Natural killer cell (primary cell): ENCODE results near the gene TSEN54. TPM values are rescaled to one million over a fixed set of nuclear protein-coding genes. Genes with fewer than 3 reads are reported as not detected.

ENCODE experiments used
- ATAC-seq, 3 donors: fragments of 150-1000 bp in 2 of 3; fragments of 200-7000 bp in 1 of 3; cut with Tn5 transposase; 1 replicate in 1 of 3; 2 replicates in 2 of 3; pipeline ENCODE4 v1.10.0; 2021; ENCODE audit warnings: mild to moderate bottlenecking in 2 of 3, moderate library complexity in 2 of 3
- DNase-seq, 2 donors: peaks; one replicate each; pipeline versions ENCODE4 v3.0.0 to v3.0.0-alpha.2; 2013 to 2021; ENCODE audit warnings: mixed read lengths in 1 of 2
- H3K27ac ChIP-seq: one replicate; pipeline ENCODE4 v1.5.1; 2013; ENCODE audit warnings: mild to moderate bottlenecking, low read length
- H3K27me3 ChIP-seq: one replicate; pipeline ENCODE4 v1.6.1; 2013; ENCODE audit warnings: low read length; ENCODE audit not compliant: control insufficient read depth, insufficient read depth
- H3K36me3 ChIP-seq: one replicate; pipeline ENCODE4 v1.6.1; 2013; ENCODE audit warnings: low read length; ENCODE audit not compliant: control insufficient read depth, insufficient read depth
- H3K4me1 ChIP-seq: one replicate; pipeline ENCODE4 v1.6.1; 2013; ENCODE audit warnings: low read length; ENCODE audit not compliant: control insufficient read depth, insufficient read depth
- H3K4me3 ChIP-seq: one replicate; pipeline ENCODE4 v1.5.1; 2013; ENCODE audit warnings: low read length
- H3K9me3 ChIP-seq: one replicate; pipeline ENCODE4 v1.6.1; 2013; ENCODE audit warnings: low read length; ENCODE audit not compliant: control insufficient read depth, insufficient read depth
- H3K27ac Mint-ChIP-seq, 2 donors: one replicate each; pipeline ENCODE4 v1.8.0; 2022; ENCODE audit warnings: mild to moderate bottlenecking in 2 of 2, mixed read lengths in 2 of 2, moderate library complexity in 1 of 2
- H3K27me3 Mint-ChIP-seq, 2 donors: one replicate each; pipeline ENCODE4 v1.8.0; 2022; ENCODE audit warnings: low read depth in 2 of 2, mixed read lengths in 2 of 2
- H3K36me3 Mint-ChIP-seq: one replicate; pipeline ENCODE4 v1.8.0; 2022; ENCODE audit warnings: mixed read lengths
- H3K4me1 Mint-ChIP-seq, 2 donors: one replicate each; pipeline ENCODE4 v1.8.0; 2022; ENCODE audit warnings: mixed read lengths in 2 of 2
- H3K4me3 Mint-ChIP-seq: one replicate; pipeline ENCODE4 v1.8.0; 2022; ENCODE audit warnings: mild to moderate bottlenecking, moderate library complexity, mixed read lengths
- H3K9me3 Mint-ChIP-seq, 2 donors: one replicate each; pipeline ENCODE4 v1.8.0; 2022; ENCODE audit warnings: mixed read lengths in 2 of 2
- WGBS: methylation state at CpG from one replicate; pipeline ENCODE4 v1.1.7; 2013; ENCODE audit warnings: missing lambda C conversion rate; ENCODE audit not compliant: insufficient coverage; 5-methylcytosine and 5-hydroxymethylcytosine counted together
- intact Hi-C: fragments of 100-400 bp; cut with micrococcal nuclease; formaldehyde crosslinking; loops from one replicate; pipeline ENCODE4 v1.14.2; 2022
- total RNA-seq, 4 donors: library from RNA; stranded (reverse); fragments of 120-200 nt in 1 of 4; gene quantifications; one replicate each; pipeline versions ENCODE4 v1.2.3 to v1.2.4, GENCODE V29; 2013 to 2022
- TF ChIP-seq, protein P1 (sequence below): fragments of 200-600 bp; IDR thresholded peaks from one replicate; pipeline ENCODE4 v1.8.0; 2022; ENCODE audit warnings: antibody characterized with exemption

The TSEN54 gene
- total RNA-seq, 3 donors from 2014 or later (not counting 1 experiment from before 2014, with no cell fraction given): 180 to 224 (median 186) TPM

DNA sequence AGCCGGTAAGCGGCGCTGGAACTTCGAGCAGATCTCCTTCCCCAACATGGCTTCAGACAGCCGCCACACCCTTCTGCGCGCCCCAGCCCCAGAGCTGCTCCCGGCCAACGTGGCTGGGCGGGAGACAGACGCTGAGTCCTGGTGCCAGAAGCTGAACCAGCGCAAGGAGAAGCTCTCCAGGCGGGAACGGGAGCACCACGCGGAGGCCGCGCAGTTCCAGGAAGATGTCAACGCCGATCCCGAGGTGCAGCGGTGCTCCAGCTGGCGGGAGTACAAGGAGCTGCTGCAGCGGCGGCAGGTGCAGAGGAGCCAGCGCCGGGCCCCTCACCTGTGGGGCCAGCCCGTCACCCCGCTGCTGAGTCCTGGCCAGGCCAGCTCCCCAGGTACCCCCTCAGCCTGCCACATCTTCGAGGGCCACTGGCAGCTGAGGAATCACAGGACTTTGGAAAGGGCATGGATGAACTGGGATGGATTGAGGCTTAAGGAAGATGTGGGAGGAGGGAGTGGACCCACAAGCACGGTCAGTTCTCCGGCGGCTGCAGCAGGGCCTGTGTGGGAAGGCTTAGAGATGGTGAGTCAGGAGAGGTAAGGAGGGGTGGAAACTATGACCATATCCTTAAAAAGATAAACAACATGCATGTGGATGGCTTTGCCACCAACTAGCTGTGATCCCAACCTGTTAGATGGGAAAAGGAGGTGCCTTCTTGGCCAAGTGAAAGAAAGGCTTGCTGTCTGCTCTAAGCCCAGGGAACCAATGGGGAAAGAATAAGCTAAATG, 5.8 kb downstream of the TSEN54 start:
- no peak overlapping the region for H3K4me3 Mint-ChIP-seq
- no peaks in the 10 kb centered on the region for H3K9me3 Mint-ChIP-seq
- H3K27me3 Mint-ChIP-seq: no peaks in the 10 kb centered on the region
- no peaks in the 10 kb centered on the region for H3K27me3 ChIP-seq
- no peaks in the 10 kb centered on the region for H3K9me3 ChIP-seq
- H3K4me1 Mint-ChIP-seq: peaks cover 25 to 36% of the 10 kb centered on the region in 2 donors
- ATAC-seq: no peak
- no peaks in the 10 kb centered on the region for H3K36me3 Mint-ChIP-seq
- H3K27ac ChIP-seq: no peak overlapping the region
- no peak for DNase-seq
- peaks cover 46% of the 10 kb centered on the region for H3K4me1 ChIP-seq
- H3K4me3 ChIP-seq: no peak overlapping the region
- TF ChIP-seq, protein P1, sequence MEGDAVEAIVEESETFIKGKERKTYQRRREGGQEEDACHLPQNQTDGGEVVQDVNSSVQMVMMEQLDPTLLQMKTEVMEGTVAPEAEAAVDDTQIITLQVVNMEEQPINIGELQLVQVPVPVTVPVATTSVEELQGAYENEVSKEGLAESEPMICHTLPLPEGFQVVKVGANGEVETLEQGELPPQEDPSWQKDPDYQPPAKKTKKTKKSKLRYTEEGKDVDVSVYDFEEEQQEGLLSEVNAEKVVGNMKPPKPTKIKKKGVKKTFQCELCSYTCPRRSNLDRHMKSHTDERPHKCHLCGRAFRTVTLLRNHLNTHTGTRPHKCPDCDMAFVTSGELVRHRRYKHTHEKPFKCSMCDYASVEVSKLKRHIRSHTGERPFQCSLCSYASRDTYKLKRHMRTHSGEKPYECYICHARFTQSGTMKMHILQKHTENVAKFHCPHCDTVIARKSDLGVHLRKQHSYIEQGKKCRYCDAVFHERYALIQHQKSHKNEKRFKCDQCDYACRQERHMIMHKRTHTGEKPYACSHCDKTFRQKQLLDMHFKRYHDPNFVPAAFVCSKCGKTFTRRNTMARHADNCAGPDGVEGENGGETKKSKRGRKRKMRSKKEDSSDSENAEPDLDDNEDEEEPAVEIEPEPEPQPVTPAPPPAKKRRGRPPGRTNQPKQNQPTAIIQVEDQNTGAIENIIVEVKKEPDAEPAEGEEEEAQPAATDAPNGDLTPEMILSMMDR: no peak
- peaks cover 34% of the 10 kb centered on the region for H3K36me3 ChIP-seq
- H3K27ac Mint-ChIP-seq: no peak overlapping the region
- intact Hi-C loops: no loop called here
- 94% methylated on average over 33 of the region's 33 CpGs for WGBS

DNA sequence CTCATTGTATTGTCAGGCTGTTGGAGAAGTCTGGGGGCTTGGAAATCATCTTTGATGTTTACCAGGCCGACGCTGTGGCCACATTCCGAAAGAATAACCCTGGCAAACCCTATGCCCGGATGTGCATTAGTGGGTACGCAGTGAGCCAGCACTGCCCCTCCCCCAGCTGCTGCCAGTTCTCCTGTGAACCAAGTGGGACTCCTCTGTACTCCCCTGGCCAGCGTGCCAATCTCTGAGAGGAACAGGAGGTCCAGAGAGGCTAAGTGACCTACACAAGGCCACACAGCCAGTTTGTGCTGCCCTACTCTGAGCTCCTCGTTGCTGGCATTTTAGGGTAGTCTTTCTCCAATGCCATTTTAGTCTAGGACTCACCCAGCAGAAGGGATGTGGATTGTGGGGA, 7.3 kb downstream of the TSEN54 start:
- WGBS: 99% methylated on average over 7 of the region's 7 CpGs
- no peaks in the 10 kb centered on the region for H3K27me3 Mint-ChIP-seq
- Histone ChIP-seq H3K36me3 (peaks cover 34% of the 10 kb centered on the region), H3K4me3 (no peak overlapping the region), H3K4me1 (peaks cover 39% of the 10 kb centered on the region), H3K27ac (no peak overlapping the region), H3K9me3 (no peaks in the 10 kb centered on the region), H3K27me3 (no peaks in the 10 kb centered on the region)
- ATAC-seq: no peak
- H3K36me3 Mint-ChIP-seq: no peaks in the 10 kb centered on the region
- H3K9me3 Mint-ChIP-seq: no peaks in the 10 kb centered on the region
- intact Hi-C loops: no loop called here
- TF ChIP-seq, protein P1: no peak
- H3K4me1 Mint-ChIP-seq: peaks cover 10 to 27% of the 10 kb centered on the region in 2 donors
- peak overlapping the region; percentile 56 for H3K4me3 Mint-ChIP-seq
- H3K27ac Mint-ChIP-seq: peak overlapping the region in 1 of 2 donors; percentile 61
- no peak for DNase-seq

DNA sequence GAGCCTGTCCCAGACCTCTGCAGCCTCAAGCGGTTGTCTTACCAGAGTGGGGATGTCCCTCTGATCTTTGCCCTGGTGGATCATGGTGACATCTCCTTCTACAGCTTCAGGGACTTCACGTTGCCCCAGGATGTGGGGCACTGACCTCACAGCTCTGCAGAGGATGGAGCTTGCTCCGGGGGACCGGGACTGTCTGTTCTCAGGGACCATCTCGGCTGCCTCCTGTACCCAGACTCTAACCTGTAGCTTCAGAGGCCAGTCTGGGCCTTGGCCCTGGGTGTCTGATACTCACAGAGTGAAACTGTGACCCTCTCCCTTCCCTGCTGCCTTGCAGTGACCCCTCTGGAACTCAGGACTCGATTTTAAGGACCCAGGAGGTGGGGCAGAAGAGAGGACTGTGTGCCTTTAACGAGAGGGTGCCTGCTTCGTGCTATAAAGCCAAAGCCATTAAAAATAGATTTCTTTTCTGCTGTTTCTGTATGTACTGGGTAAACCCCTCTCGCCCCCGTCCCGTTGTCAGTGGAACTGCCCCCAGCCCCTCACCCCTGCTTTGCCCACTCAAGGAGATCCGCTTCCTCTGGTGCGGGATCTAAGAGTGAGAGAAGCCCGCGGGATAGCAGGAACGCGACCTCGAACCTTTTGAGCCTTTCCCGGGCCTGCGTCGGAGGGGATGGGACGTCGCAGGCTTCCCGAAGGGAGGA, 8.1 kb downstream of the TSEN54 start:
- no peaks in the 10 kb centered on the region for H3K9me3 Mint-ChIP-seq
- Histone ChIP-seq H3K27ac (no peak overlapping the region), H3K9me3 (no peaks in the 10 kb centered on the region), H3K4me1 (peaks cover 31% of the 10 kb centered on the region), H3K27me3 (no peaks in the 10 kb centered on the region), H3K4me3 (no peak overlapping the region), H3K36me3 (peaks cover 31% of the 10 kb centered on the region)
- H3K27ac Mint-ChIP-seq: peak overlapping the region; percentile 18 to 61
- TF ChIP-seq, protein P1: no peak
- peak overlapping the region; percentile 56 for H3K4me3 Mint-ChIP-seq
- intact Hi-C loops: no loop called here
- DNase-seq: no peak
- ATAC-seq: no peak
- H3K4me1 Mint-ChIP-seq: peaks cover 5 to 26% of the 10 kb centered on the region in 2 donors
- H3K36me3 Mint-ChIP-seq: no peaks in the 10 kb centered on the region
- 42% methylated on average over 24 of the region's 24 CpGs for WGBS
- no peaks in the 10 kb centered on the region for H3K27me3 Mint-ChIP-seq
